GM20000 (cell line): ENCODE data around the gene PHACTR2.
A peak's percentile ranks its signal among the peaks of the same experiment; 100 is the strongest.
"Not testable (repeated sequence)": the region's sequence is repeated elsewhere in the genome, so short reads cannot be mapped to it uniquely, and the experiment has no call there.

Experiments used
- DNase-seq: peaks from one replicate; pipeline ENCODE4 v3.0.0; 2012; ENCODE audit warnings: low spot score
- TF ChIP-seq, protein P1 (sequence below): IDR thresholded peaks from 2 replicates; pipeline ENCODE4 v1.5.1; 2012; ENCODE audit warnings: mild to moderate bottlenecking, control low read depth; ENCODE audit errors: extremely low read depth, missing control alignments

PHACTR2 gene

DNA sequence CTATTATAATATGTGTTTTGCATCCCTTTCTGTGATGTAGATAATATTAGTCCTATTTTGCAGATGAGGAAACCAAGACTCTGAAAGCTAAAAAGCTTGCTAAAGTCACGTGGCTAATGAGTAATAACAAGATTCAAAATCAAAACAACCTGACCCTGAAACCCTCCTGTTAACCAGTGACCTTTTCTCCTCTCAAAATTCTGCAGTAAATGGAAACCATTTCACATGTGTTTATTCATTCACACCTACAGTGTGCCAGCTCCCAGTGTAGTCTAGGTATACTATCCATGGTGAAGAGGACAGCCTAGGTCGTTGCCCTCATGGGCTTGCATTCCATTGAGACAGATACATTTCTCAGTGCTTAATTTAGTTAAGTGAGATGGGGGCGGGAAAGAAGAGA lies 30.6 kb upstream of the PHACTR2 start:
- TF ChIP-seq, protein P1, sequence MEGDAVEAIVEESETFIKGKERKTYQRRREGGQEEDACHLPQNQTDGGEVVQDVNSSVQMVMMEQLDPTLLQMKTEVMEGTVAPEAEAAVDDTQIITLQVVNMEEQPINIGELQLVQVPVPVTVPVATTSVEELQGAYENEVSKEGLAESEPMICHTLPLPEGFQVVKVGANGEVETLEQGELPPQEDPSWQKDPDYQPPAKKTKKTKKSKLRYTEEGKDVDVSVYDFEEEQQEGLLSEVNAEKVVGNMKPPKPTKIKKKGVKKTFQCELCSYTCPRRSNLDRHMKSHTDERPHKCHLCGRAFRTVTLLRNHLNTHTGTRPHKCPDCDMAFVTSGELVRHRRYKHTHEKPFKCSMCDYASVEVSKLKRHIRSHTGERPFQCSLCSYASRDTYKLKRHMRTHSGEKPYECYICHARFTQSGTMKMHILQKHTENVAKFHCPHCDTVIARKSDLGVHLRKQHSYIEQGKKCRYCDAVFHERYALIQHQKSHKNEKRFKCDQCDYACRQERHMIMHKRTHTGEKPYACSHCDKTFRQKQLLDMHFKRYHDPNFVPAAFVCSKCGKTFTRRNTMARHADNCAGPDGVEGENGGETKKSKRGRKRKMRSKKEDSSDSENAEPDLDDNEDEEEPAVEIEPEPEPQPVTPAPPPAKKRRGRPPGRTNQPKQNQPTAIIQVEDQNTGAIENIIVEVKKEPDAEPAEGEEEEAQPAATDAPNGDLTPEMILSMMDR = no peak
- peak; percentile 15 for DNase-seq

DNA sequence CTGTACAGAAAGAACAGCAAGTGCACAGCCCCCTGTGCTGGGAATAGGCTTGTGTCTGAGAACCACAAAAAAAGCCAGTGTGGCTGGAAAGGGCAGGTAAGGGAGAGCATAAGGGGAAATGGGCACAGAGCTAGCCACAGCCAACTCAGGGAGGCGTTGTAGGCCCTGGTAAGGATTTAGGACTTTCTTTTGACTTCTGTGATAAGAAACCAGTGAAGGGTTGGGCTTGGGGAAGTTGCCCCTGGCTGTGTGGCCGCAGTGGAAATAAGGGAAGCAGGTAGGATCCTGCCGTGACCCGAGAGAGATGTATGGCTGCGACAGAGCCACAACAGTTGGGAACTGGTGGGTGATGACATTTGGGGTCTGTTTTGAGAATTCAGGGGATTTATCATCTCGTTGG lies 30.0 kb upstream of the PHACTR2 start:
- DNase-seq = no peak
- TF ChIP-seq, protein P1 = no peak

DNA sequence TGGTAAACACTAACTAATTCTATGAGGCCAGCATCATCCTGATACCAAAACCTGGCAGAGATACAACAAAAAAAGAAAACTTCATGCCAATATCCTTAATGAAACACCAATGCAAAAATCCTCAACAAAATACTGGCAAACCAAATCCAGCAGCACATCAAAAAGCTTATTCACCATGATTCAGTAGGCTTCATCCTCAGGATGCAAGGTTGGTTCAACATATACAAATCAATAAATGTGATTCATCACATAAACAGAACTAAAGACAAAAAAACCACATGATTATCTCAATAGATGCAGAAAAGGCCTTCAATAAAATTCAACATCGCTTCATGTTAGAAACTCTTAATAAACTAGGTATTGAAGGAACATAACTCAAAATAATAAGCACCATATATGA lies 28.4 kb upstream of the PHACTR2 start:
- DNase-seq = not testable (repeated sequence)

DNA sequence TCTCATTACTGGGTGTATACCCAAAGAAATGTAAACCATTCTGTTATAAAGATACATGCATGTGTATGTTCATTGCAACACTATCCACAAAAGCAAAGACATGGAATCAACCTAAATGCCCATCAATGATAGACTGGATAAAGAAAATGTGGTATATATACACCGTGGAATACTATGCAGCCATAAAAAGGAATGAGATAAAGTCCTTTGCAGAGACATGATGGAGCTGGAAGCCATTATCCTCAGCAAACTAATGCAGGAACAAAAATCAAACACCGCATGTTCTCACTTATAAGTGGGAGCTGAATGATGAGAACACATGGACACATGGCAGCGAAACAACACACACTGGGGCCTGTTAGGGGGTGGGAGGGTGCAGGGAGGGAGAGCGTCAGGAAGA lies 26.4 kb upstream of the PHACTR2 start:
- not testable (repeated sequence) for DNase-seq

DNA sequence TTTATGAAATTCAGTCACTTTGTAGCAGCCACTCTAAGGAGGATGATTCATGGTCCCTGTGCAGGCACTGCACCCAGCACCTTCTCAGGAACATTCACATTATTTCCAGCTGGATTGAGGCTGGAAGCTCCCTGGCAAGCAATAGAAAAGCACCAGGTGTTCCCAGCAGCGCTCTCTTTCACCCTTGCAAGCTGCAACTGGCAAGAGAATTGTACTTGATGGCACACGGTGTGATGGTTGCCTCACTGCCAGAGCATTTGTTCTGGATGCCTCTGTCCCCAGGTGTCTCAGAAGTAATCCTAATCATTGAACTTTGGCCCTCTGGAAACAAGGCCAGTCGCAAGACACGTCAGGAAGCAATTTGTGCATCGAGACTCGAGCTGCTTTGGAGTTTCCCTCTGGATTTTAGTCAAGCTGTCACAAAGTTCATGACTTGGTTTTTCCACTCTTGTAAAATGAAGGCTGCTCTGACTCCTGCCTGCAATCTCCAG lies 24.9 kb upstream of the PHACTR2 start:
- DNase-seq = no peak
- TF ChIP-seq, protein P1 = no peak

DNA sequence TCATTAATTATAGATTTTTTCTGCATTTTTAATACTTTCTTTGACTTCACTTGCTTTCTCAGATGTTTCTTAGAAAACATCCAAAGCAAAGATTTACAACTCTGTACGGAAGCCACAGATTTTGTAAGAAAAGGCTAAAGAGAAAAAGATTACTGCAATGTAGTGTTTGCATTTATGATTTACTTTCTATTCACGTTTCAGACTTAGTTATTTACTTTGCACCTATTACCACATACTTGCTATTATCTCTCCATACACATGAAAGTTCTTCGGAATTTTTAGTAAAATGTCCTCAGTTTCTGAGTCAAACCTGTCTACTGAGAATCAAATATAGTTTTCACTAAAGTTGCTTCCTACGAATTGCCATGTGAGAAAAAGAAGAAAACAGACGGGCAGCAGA lies 22.2 kb upstream of the PHACTR2 start:
- no peak for DNase-seq
- TF ChIP-seq, protein P1 = no peak

DNA sequence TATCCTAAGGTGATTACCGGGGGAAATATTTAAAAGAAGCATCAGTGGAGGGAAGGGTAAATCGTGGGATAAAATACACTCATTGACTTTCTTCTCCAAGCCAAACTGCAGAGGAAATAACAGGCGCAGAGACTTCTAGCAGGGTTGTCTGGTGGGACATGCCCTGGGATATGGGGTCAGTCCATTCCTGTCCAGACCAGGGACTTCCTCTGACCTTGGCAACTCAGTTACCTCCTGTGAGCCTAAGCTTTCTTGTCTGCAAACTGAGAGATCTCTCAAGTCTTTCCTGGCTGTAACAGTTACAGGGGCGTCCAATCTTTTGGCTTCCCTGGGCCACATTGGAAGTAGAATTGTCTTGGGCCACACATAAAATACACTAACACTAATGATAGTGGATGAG lies 21.7 kb upstream of the PHACTR2 start:
- no peak for DNase-seq
- TF ChIP-seq, protein P1 = no peak

DNA sequence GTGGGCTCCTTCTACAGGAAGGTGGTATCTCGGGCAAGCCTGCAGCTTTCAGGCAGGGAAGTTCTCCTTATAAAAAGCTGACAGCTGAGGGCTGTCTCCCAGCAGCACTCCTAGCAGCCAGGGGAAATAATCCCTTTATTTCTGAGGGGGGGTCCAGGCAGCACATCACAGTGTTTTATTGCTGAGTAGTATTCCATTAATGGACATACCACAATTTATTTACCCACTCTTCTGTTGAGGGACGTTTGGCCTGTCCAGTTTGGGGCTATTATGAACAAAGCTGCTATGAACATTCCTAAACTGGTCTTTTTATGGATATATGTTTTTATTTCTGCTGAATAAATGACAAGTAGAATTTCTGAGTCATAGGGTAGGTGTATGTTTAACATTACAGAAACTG lies 20.0 kb upstream of the PHACTR2 start:
- DNase-seq = no peak
- TF ChIP-seq, protein P1 = no peak

DNA sequence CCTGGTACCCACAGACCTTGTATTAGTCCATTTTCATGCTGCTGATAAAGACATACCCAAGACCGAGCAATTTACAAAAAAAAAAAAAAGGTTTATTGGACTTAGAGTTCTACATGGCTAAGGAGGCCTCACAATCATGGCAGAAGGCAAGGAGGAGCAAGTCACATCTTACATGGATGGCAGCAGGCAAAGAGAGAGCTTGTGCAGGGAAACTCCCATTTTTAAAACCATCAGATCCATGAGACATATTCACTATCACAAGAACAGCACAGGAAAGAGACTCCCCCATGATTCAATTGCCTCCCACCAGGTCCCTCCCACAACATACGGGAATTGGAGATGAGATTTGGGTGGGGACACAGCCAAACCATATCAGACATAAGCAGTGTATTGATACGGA lies 17.6 kb upstream of the PHACTR2 start:
- DNase-seq = not testable (repeated sequence)
